Activated naive CD4-positive, alpha-beta T cell treated with Interleukin-2 at 50 U/mL for 16 hours (primary cell): Measurements from ENCODE around the gene RBSN.

ENCODE experiments used
- DNase-seq: peaks from one replicate; pipeline ENCODE4 v3.0.0-alpha.2; 2020

RBSN gene

GRCh38 chr3:15056676-15057404 is 42.1 kb downstream of the RBSN start:
- no peak for DNase-seq

- peak; percentile 79 for DNase-seq
These were observed 43.9 kb downstream of the RBSN start for GRCh38 chr3:15055019-15055557.

GRCh38 chr3:15053541-15053940 is 45.4 kb downstream of the RBSN start:
- DNase-seq = no peak

- DNase-seq = no peak
These were observed 46.4 kb downstream of the RBSN start for GRCh38 chr3:15052335-15053242.

- DNase-seq = peak; percentile 41
These were observed 47.4 kb downstream of the RBSN start for GRCh38 chr3:15051531-15051930.

- no peak for DNase-seq
These were observed 48.4 kb downstream of the RBSN start for GRCh38 chr3:15050405-15051092.

- no peak for DNase-seq
These were observed 49.4 kb downstream of the RBSN start for GRCh38 chr3:15049584-15049983.

GRCh38 chr3:15045667-15046066 is 53.3 kb downstream of the RBSN start:
- no peak for DNase-seq

- no peak for DNase-seq
These were observed 54.6 kb downstream of the RBSN start for GRCh38 chr3:15044326-15044725.

- DNase-seq = no peak
These were observed 55.4 kb downstream of the RBSN start for GRCh38 chr3:15043408-15044171.

GRCh38 chr3:15042936-15043335 is 56.0 kb downstream of the RBSN start:
- no peak for DNase-seq

GRCh38 chr3:15041950-15042349 is 57.0 kb downstream of the RBSN start:
- DNase-seq = no peak

- DNase-seq = no peak
These were observed 58.1 kb downstream of the RBSN start for GRCh38 chr3:15040844-15041243.

- DNase-seq = no peak
These were observed 60.6 kb downstream of the RBSN start for GRCh38 chr3:15038306-15038705.

- no peak for DNase-seq
These were observed 65.8 kb downstream of the RBSN start for GRCh38 chr3:15033103-15033502.

GRCh38 chr3:15032650-15033049 is 66.3 kb downstream of the RBSN start:
- no peak for DNase-seq

GRCh38 chr3:15029625-15030024 is 69.3 kb downstream of the RBSN start:
- DNase-seq = no peak

- no peak for DNase-seq
These were observed 75.2 kb downstream of the RBSN start for GRCh38 chr3:15023719-15024118.

- no peak for DNase-seq
These were observed 75.7 kb downstream of the RBSN start for GRCh38 chr3:15023249-15023648.
